ENCODE results near the gene MYH10.

DNA sequence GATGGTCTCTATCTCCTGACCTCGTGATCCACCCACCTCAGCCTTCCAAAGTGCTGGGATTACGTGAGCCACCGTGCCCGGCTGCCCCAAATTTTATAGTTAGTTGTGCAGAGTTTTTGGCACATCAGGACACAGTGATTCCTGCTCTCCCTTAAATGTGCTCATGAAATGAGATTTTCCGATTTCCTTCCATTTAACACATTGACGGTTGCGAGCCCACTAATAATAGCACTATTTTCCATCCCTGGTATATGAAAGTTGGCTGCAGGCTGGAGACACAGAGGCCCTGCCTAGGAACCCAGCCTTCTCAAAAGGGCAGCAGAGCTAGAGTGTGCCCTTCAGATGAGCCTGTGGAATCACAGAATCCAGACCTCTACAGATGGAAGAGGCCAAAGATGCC lies 17.4 kb upstream of the MYH10 start:
- TF ChIP-seq, protein P1, sequence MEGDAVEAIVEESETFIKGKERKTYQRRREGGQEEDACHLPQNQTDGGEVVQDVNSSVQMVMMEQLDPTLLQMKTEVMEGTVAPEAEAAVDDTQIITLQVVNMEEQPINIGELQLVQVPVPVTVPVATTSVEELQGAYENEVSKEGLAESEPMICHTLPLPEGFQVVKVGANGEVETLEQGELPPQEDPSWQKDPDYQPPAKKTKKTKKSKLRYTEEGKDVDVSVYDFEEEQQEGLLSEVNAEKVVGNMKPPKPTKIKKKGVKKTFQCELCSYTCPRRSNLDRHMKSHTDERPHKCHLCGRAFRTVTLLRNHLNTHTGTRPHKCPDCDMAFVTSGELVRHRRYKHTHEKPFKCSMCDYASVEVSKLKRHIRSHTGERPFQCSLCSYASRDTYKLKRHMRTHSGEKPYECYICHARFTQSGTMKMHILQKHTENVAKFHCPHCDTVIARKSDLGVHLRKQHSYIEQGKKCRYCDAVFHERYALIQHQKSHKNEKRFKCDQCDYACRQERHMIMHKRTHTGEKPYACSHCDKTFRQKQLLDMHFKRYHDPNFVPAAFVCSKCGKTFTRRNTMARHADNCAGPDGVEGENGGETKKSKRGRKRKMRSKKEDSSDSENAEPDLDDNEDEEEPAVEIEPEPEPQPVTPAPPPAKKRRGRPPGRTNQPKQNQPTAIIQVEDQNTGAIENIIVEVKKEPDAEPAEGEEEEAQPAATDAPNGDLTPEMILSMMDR (IDR thresholded peaks at IDR 0.05), result no peak
- no peak for TF ChIP-seq POLR2AphosphoS5 (IDR thresholded peaks at IDR 0.05)
- TF ChIP-seq POLR2A (IDR thresholded peaks at IDR 0.05), result no peak

Data from stomach (tissue), 4 donors.